H1 (cell line): ENCODE data around the gene BPIFB4. TPM values are rescaled to one million over a fixed set of nuclear protein-coding genes. Genes with fewer than 3 reads are reported as not detected.

Source experiments
- CTCF ChIA-PET: fragments of 300-600 bp; sonication (Branson Sonifier 250); formaldehyde crosslinking; loops from one replicate; lab custom pipeline; 2021; ENCODE audit not compliant: partially characterized antibody; lab: Charles Lee
- POLR2A ChIA-PET: fragments of 300-600 bp; sonication (Branson Sonifier 250); formaldehyde crosslinking; loops from one replicate; lab custom pipeline; 2021; ENCODE audit warnings: inconsistent platforms; ENCODE audit not compliant: partially characterized antibody; lab: Charles Lee
- DNase-seq, 2 experiments: peaks; one replicate each; pipeline versions ENCODE4 v3.0.0 to v3.0.0-alpha.2; 2010 to 2022; ENCODE audit warnings: low spot score in 2 of 2, low read depth in 1 of 2, mixed read lengths in 1 of 2
- FAIRE-seq: peaks from 2 replicates; lab custom pipeline; 2011; peaks lifted over from hg19 to GRCh38; lab: Jason Lieb, UNC
- H2AFZ ChIP-seq: 2 replicates; pipeline ENCODE4 v1.8.1; 2012; ENCODE audit warnings: low read length, inconsistent platforms
- H2AK5ac ChIP-seq: 2 replicates; pipeline ENCODE4 v1.6.1; 2013; ENCODE audit warnings: low read depth, low read length
- H2BK120ac ChIP-seq: replicated peaks from 2 replicates; pipeline ENCODE3; 2013; ENCODE audit warnings: low read depth, low read length, inconsistent platforms
- H2BK12ac ChIP-seq: 2 replicates; pipeline ENCODE4 v1.6.1; 2013; ENCODE audit warnings: low read depth, low read length
- H2BK15ac ChIP-seq: 2 replicates; pipeline ENCODE4 v1.6.1; 2013; ENCODE audit warnings: low read length
- H2BK20ac ChIP-seq: 2 replicates; pipeline ENCODE4 v1.6.1; 2013; ENCODE audit warnings: low read length
- H2BK5ac ChIP-seq: 2 replicates; pipeline ENCODE4 v1.6.1; 2013; ENCODE audit warnings: low read depth, low read length
- H3K14ac ChIP-seq: 2 replicates; pipeline ENCODE4 v1.6.1; 2013; ENCODE audit warnings: inconsistent platforms; ENCODE audit not compliant: insufficient read length
- H3K18ac ChIP-seq: 2 replicates; pipeline ENCODE4 v1.6.1; 2013; ENCODE audit warnings: low read length; ENCODE audit errors: extremely low read depth
- H3K23ac ChIP-seq: 2 replicates; pipeline ENCODE4 v1.6.1; 2013; ENCODE audit warnings: inconsistent platforms; ENCODE audit not compliant: insufficient read length
- H3K23me2 ChIP-seq: 2 replicates; pipeline ENCODE4 v1.6.1; 2013; ENCODE audit warnings: low read depth, low read length
- H3K27ac ChIP-seq: 2 replicates; pipeline ENCODE4 v1.6.1; 2011; ENCODE audit warnings: low read depth, low read length, inconsistent platforms
- H3K27me3 ChIP-seq, 4 experiments: replicated peaks in 1 of 4; 1 replicate in 1 of 4; 2 replicates in 3 of 4; pipeline versions ENCODE4 v1.6.1 to v1.8.1; 2011 to 2013; ENCODE audit warnings: low read length in 3 of 4, mild to moderate bottlenecking in 3 of 4, inconsistent platforms in 2 of 4, mixed read lengths in 2 of 4, moderate library complexity in 1 of 4; ENCODE audit not compliant: control insufficient read depth in 3 of 4, insufficient read depth in 3 of 4; ENCODE audit errors: extremely low read depth in 1 of 4
- H3K36me3 ChIP-seq, 4 experiments: 2 replicates each; pipeline versions ENCODE4 v1.6.1 to v1.8.1; 2011 to 2013; ENCODE audit warnings: mild to moderate bottlenecking in 4 of 4, low read length in 3 of 4, moderate library complexity in 2 of 4, control low read depth in 1 of 4, inconsistent platforms in 1 of 4; ENCODE audit not compliant: insufficient read depth in 4 of 4, control insufficient read depth in 2 of 4
- H3K4ac ChIP-seq: replicated peaks from 2 replicates; pipeline ENCODE3; 2013; ENCODE audit warnings: low read length, low read depth, mixed read lengths, inconsistent platforms; ENCODE audit not compliant: insufficient read length
- H3K4me1 ChIP-seq, 4 experiments: replicated peaks in 1 of 4; 1 replicate in 1 of 4; 2 replicates in 3 of 4; pipeline versions ENCODE4 v1.6.1 to v1.8.1; 2011 to 2013; ENCODE audit warnings: low read length in 3 of 4, inconsistent platforms in 2 of 4, mixed read lengths in 1 of 4; ENCODE audit not compliant: insufficient read depth in 4 of 4, control insufficient read depth in 3 of 4
- H3K4me2 ChIP-seq, 2 experiments: 2 replicates each; pipeline versions ENCODE4 v1.6.1 to v1.8.1; 2011 to 2013; ENCODE audit warnings: low read depth in 2 of 2, low read length in 2 of 2, control low read depth in 1 of 2, inconsistent platforms in 1 of 2, mild to moderate bottlenecking in 1 of 2; ENCODE audit not compliant: insufficient read depth in 1 of 2
- H3K4me3 ChIP-seq, 4 experiments: fragments of 200-600, 300-600 bp in 1 of 4; sonication (generic), shearing (Covaris generic), sonication (Bioruptor Twin) in 1 of 4; 2 replicates each; pipeline versions ENCODE4 v1.5.1 to v1.8.1; 2011 to 2016; ENCODE audit warnings: low read length in 4 of 4, low read depth in 3 of 4, control low read depth in 2 of 4, inconsistent platforms in 2 of 4, mild to moderate bottlenecking in 2 of 4, mixed read lengths in 1 of 4, moderate library complexity in 1 of 4; ENCODE audit not compliant: insufficient read depth in 2 of 4; ENCODE audit errors: extremely low read depth in 1 of 4
- H3K56ac ChIP-seq: replicated peaks from 2 replicates; pipeline ENCODE3; 2013; ENCODE audit warnings: low read depth, mild to moderate bottlenecking, mixed read lengths, low read length, inconsistent platforms; ENCODE audit not compliant: insufficient read length
- H3K79me1 ChIP-seq: 2 replicates; pipeline ENCODE4 v1.6.1; 2013; ENCODE audit warnings: low read depth, low read length, control low read depth
- H3K79me2 ChIP-seq, 2 experiments: 2 replicates each; pipeline versions ENCODE4 v1.6.1 to v1.8.1; 2012 to 2013; ENCODE audit warnings: low read length in 2 of 2, mild to moderate bottlenecking in 2 of 2, inconsistent platforms in 1 of 2; ENCODE audit not compliant: insufficient read depth in 2 of 2, control insufficient read depth in 1 of 2
- H3K9ac ChIP-seq, 4 experiments: replicated peaks in 1 of 4; 1 replicate in 1 of 4; 2 replicates in 3 of 4; pipeline versions ENCODE4 v1.6.1 to v1.8.1; 2011 to 2013; ENCODE audit warnings: low read depth in 3 of 4, low read length in 3 of 4, control low read depth in 2 of 4, mild to moderate bottlenecking in 2 of 4, moderate library complexity in 2 of 4, inconsistent platforms in 1 of 4; ENCODE audit errors: extremely low read depth in 1 of 4
- H3K9me3 ChIP-seq, 2 experiments: 2 replicates each; pipeline versions ENCODE4 v1.6.1 to v1.8.1; 2012 to 2013; ENCODE audit warnings: mild to moderate bottlenecking in 2 of 2, moderate library complexity in 2 of 2, control low read depth in 1 of 2, inconsistent platforms in 1 of 2, low read depth in 1 of 2, low read length in 1 of 2, mixed read lengths in 1 of 2; ENCODE audit not compliant: insufficient read depth in 2 of 2
- H4K20me1 ChIP-seq, 2 experiments: replicated peaks in 1 of 2; 2 replicates each; pipeline versions ENCODE3 to v1.8.1; 2011 to 2013; ENCODE audit warnings: inconsistent platforms in 2 of 2, low read length in 2 of 2, mild to moderate bottlenecking in 1 of 2; ENCODE audit not compliant: insufficient read depth in 2 of 2, control insufficient read depth in 1 of 2
- H4K5ac ChIP-seq: 2 replicates; pipeline ENCODE4 v1.6.1; 2013; ENCODE audit warnings: low read length, low read depth, mixed read lengths, inconsistent platforms; ENCODE audit not compliant: insufficient read length
- H4K8ac ChIP-seq: 2 replicates; pipeline ENCODE4 v1.8.0; 2013; ENCODE audit warnings: mild to moderate bottlenecking, moderate library complexity, low read length, inconsistent platforms; ENCODE audit not compliant: insufficient read depth; ENCODE audit errors: extremely low read depth
- H4K91ac ChIP-seq: replicated peaks from 2 replicates; pipeline ENCODE3; 2013; ENCODE audit warnings: low read length, mixed read lengths, inconsistent platforms; ENCODE audit not compliant: insufficient read length
- CBX5 ChIP-seq: fragments of 300-800, 300-1000 bp; sonication (generic); IDR thresholded peaks from 2 replicates; pipeline ENCODE4 v1.7.1; 2016; ENCODE audit warnings: antibody characterized with exemption, low read length, low read depth
- CBX8 ChIP-seq: fragments of 300-800, 300-1000 bp; sonication (generic); IDR thresholded peaks from 2 replicates; pipeline ENCODE4 v1.7.1; 2016; ENCODE audit warnings: low read depth, low read length, borderline replicate concordance
- CHD1 ChIP-seq: IDR thresholded peaks from 2 replicates; pipeline ENCODE4 v1.6.1; 2012; ENCODE audit warnings: low read depth, low read length, improper control_type of control experiment
- GTF2F1 ChIP-seq: IDR thresholded peaks from 2 replicates; pipeline ENCODE4 v1.6.1; 2012; ENCODE audit warnings: low read depth, low read length, improper control_type of control experiment, borderline replicate concordance
- JUND ChIP-seq: IDR thresholded peaks from 2 replicates; pipeline ENCODE4 v1.6.1; 2011; ENCODE audit warnings: mild to moderate bottlenecking, improper control_type of control experiment, low read length
- NANOG ChIP-seq: IDR thresholded peaks from 2 replicates; pipeline ENCODE4 v1.6.1; 2011; ENCODE audit warnings: low read length, low read depth, mild to moderate bottlenecking, inconsistent platforms; ENCODE audit not compliant: insufficient read depth, poor library complexity, severe bottlenecking
- SIN3A ChIP-seq, 2 experiments: IDR thresholded peaks in 1 of 2; conservative IDR thresholded peaks in 1 of 2; 2 replicates each; pipeline ENCODE4 v1.6.1; 2011 to 2012; ENCODE audit warnings: low read length in 2 of 2, improper control_type of control experiment in 1 of 2, low read depth in 1 of 2, mild to moderate bottlenecking in 1 of 2
- SP1 ChIP-seq: IDR thresholded peaks from 2 replicates; pipeline ENCODE4 v1.6.1; 2011; ENCODE audit warnings: low read depth, low read length
- SUZ12 ChIP-seq: fragments of 200-600 bp; sonication (generic); IDR thresholded peaks from 2 replicates; pipeline ENCODE4 v1.6.1; 2012; ENCODE audit warnings: mild to moderate bottlenecking, inconsistent platforms, low read length, moderate library complexity, mixed read lengths
- TAF1 ChIP-seq: IDR thresholded peaks from 2 replicates; pipeline ENCODE4 v1.6.1; 2011; ENCODE audit warnings: mild to moderate bottlenecking, low read depth, low read length
- TEAD4 ChIP-seq: IDR thresholded peaks from 2 replicates; pipeline ENCODE4 v1.6.1; 2012; ENCODE audit warnings: low read depth, low read length, inconsistent platforms, mixed read lengths
- ZNF274 ChIP-seq: IDR thresholded peaks from 2 replicates; pipeline ENCODE4 v1.7.0; 2012; ENCODE audit warnings: low read length, borderline replicate concordance; ENCODE audit errors: extremely low read depth
- WGBS, 2 experiments: shearing (Covaris generic) in 1 of 2; methylation state at CpG; one replicate each; pipeline versions ENCODE4 v1.1.6 to v1.1.7; 2013 to 2015; ENCODE audit warnings: low lambda C conversion rate in 2 of 2, mixed read lengths in 2 of 2, inconsistent platforms in 1 of 2, low coverage in 1 of 2, missing lambda C conversion rate in 1 of 2; ENCODE audit not compliant: insufficient replicate concordance in 2 of 2, insufficient coverage in 1 of 2, insufficient read length in 1 of 2; ENCODE audit errors: extremely low coverage in 1 of 2, missing lambda C conversion rate in 1 of 2; 5-methylcytosine and 5-hydroxymethylcytosine counted together
- polyA plus RNA-seq, 7 experiments: library from polyadenylated mRNA; depleted of rRNA in 3 of 7; stranded (reverse) in 5 of 7; unstranded in 2 of 7; fragments of >200 nt in 5 of 7; fragments of 200-250 nt in 2 of 7; gene quantifications; 1 replicate in 5 of 7; 2 replicates in 1 of 7; 4 replicates in 1 of 7; pipeline versions ENCODE4 v1.2.1 to v1.2.3, GENCODE V29; 2011 to 2013; ENCODE audit warnings: missing spikeins in 2 of 7, mixed read lengths in 2 of 7
- total RNA-seq: library from RNA; stranded (reverse); fragmentation: NEBNext Ultra II Directional; extraction: Animal tissue kit (Norgen Biotek cat#: 25700); gene quantifications from 2 replicates; pipeline ENCODE4 v1.2.1, GENCODE V29; 2021
- TF ChIP-seq, protein P1 (sequence below): IDR thresholded peaks from 2 replicates; pipeline ENCODE4 v1.6.1; 2012; ENCODE audit warnings: inconsistent platforms

The BPIFB4 gene
- total and polyA plus RNA-seq, 2 of the 8 experiments (the other 6 are each of a cell fraction or from before 2014, with no cell fraction given): not detected

DNA sequence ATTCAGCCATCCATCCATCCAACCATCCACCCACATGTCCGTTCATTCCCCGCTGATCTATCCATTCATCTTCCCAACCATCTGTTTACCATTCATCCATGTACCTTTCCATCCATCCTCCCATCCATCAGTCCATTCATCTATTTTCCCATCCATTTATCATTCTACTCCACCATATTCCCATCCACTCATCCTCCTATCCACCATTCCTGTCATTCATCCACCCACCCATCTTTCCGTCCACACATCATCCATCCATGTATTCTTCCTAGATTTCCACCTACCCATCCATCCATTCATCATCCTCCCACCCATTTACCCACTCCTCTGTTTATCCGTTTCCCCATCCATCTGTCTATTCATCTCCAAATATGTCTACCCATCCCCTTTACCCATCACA lies 41.2 kb upstream of the BPIFB4 start:
- H3K27me3 ChIP-seq: peaks cover 0 to 3% (median 0%) of the 10 kb centered on the region in 4 experiments; a peak in 1 of 7 replicates
- H2BK12ac ChIP-seq: no peak overlapping the region
- H3K27ac ChIP-seq: no peak overlapping the region
- peaks cover 7% of the 10 kb centered on the region; the same call in 1 of the 2 replicates for H3K23me2 ChIP-seq
- H3K36me3 ChIP-seq: no peaks in the 10 kb centered on the region
- ChIA-PET POLR2A (no interaction called here), CTCF (interaction anchor here (1.4 kb wide), 1 partner anchor 144 kb away, joined by 3 read pairs; no protein-coding TSS in a partner anchor)
- no peak overlapping the region for H2BK5ac ChIP-seq
- H3K18ac ChIP-seq: no peak overlapping the region
- 85 to 100% methylated on average over 2 to 4 of the region's 4 CpGs for WGBS, 2 experiments
- H3K23ac ChIP-seq: no peak overlapping the region
- no peak overlapping the region for H4K5ac ChIP-seq
- no peaks in the 10 kb centered on the region for H3K9me3 ChIP-seq
- H3K4me1 ChIP-seq: no peaks in the 10 kb centered on the region
- peak overlapping the region; percentile 34 for H3K56ac ChIP-seq
- H3K79me1 ChIP-seq: no peaks in the 10 kb centered on the region
- no peak overlapping the region for H2AK5ac ChIP-seq
- H2BK20ac ChIP-seq: no peak overlapping the region
- H3K4ac ChIP-seq: no peak overlapping the region
- H4K91ac ChIP-seq: no peak overlapping the region
- FAIRE-seq (no peak), DNase-seq (no peak)
- H3K14ac ChIP-seq: no peak overlapping the region
- H3K9ac ChIP-seq: no peak overlapping the region
- no peak overlapping the region for H2BK15ac ChIP-seq
- no peaks in the 10 kb centered on the region for H3K79me2 ChIP-seq
- no peak overlapping the region for H3K4me3 ChIP-seq
- H4K8ac ChIP-seq: no peak overlapping the region
- no peak overlapping the region for H2BK120ac ChIP-seq
- H2AFZ ChIP-seq: no peak overlapping the region
- H4K20me1 ChIP-seq: no peaks in the 10 kb centered on the region
- no peak overlapping the region for H3K4me2 ChIP-seq
- TF ChIP-seq CHD1: no peak
- TF ChIP-seq TAF1: no peak
- TF ChIP-seq SUZ12: no peak
- TF ChIP-seq GTF2F1: no peak
- TF ChIP-seq CBX8: no peak
- no peak for TF ChIP-seq SP1
- no peak for TF ChIP-seq CBX5
- TF ChIP-seq, protein P1, sequence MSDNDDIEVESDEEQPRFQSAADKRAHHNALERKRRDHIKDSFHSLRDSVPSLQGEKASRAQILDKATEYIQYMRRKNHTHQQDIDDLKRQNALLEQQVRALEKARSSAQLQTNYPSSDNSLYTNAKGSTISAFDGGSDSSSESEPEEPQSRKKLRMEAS: no peak
- TF ChIP-seq JUND: no peak
- no peak for TF ChIP-seq TEAD4
- no peak for TF ChIP-seq SIN3A (conservative IDR thresholded peaks at IDR 0.05 in 1 of 2, IDR thresholded peaks at IDR 0.05 in 1 of 2; ENCODE audit: low read depth in 1 of 2, low read length in 2 of 2)
- no peak for TF ChIP-seq ZNF274
- no peak for TF ChIP-seq NANOG
